CD4-positive, alpha-beta T cell (primary cell): ENCODE measurements around the gene RHOJ. TPM values are rescaled to one million over a fixed set of nuclear protein-coding genes. Genes with fewer than 3 reads are reported as not detected.

Experiments
- ATAC-seq: fragments of 200-7000 bp; cut with Tn5 transposase; one replicate; pipeline ENCODE4 v1.10.0; 2022; ENCODE audit warnings: mild to moderate bottlenecking; ENCODE audit not compliant: poor library complexity
- CTCF ChIA-PET: fragments of 350-600 bp; sonication (Branson Sonifier 250); formaldehyde crosslinking; loops from one replicate; lab custom pipeline; 2021; ENCODE audit warnings: antibody characterized with exemption, inconsistent platforms; lab: Charles Lee
- POLR2A ChIA-PET: fragments of 350-600 bp; sonication (Branson Sonifier 250); formaldehyde crosslinking; loops from one replicate; lab custom pipeline; 2021; ENCODE audit warnings: antibody characterized with exemption, inconsistent platforms; lab: Charles Lee
- DNase-seq, 14 experiments: peaks; one replicate each; pipeline ENCODE4 v3.0.0-alpha.2; 2013 to 2020; ENCODE audit warnings: mixed read lengths in 2 of 14
- H3K27ac ChIP-seq, 2 donors: one replicate each; pipeline versions ENCODE4 v1.5.1 to v1.7.0; 2013; ENCODE audit warnings: low read length in 2 of 2, low read depth in 1 of 2, mild to moderate bottlenecking in 1 of 2
- H3K27me3 ChIP-seq, 2 experiments: 1 replicate in 1 of 2; 2 replicates in 1 of 2; pipeline versions ENCODE4 v1.6.1 to v1.7.0; 2013; ENCODE audit warnings: low read length in 2 of 2, control low read depth in 1 of 2, mild to moderate bottlenecking in 1 of 2, moderate library complexity in 1 of 2; ENCODE audit not compliant: insufficient read depth in 2 of 2, control insufficient read depth in 1 of 2
- H3K36me3 ChIP-seq: one replicate; pipeline ENCODE4 v1.6.1; 2013; ENCODE audit warnings: low read length, control low read depth; ENCODE audit not compliant: insufficient read depth
- H3K4me1 ChIP-seq: one replicate; pipeline ENCODE4 v1.6.1; 2013; ENCODE audit warnings: low read length, control low read depth; ENCODE audit not compliant: insufficient read depth
- H3K4me3 ChIP-seq: one replicate; pipeline ENCODE4 v1.5.1; 2013; ENCODE audit warnings: mild to moderate bottlenecking, low read length, moderate library complexity
- H3K9me3 ChIP-seq, 2 experiments: 1 replicate in 1 of 2; 2 replicates in 1 of 2; pipeline versions ENCODE4 v1.6.1 to v1.7.0; 2013; ENCODE audit warnings: low read length in 2 of 2, mild to moderate bottlenecking in 2 of 2, control low read depth in 1 of 2, moderate library complexity in 1 of 2; ENCODE audit not compliant: control insufficient read depth in 1 of 2, insufficient read depth in 1 of 2
- H3K27ac Mint-ChIP-seq: one replicate; pipeline ENCODE4 v1.8.0; 2020; ENCODE audit warnings: mixed read lengths
- H3K27me3 Mint-ChIP-seq: one replicate; pipeline ENCODE4 v1.8.0; 2021; ENCODE audit warnings: mixed read lengths
- H3K36me3 Mint-ChIP-seq: one replicate; pipeline ENCODE4 v1.8.0; 2021; ENCODE audit warnings: low read depth, mixed read lengths
- H3K4me1 Mint-ChIP-seq: one replicate; pipeline ENCODE4 v1.8.0; 2021; ENCODE audit warnings: low read depth, mixed read lengths
- H3K4me3 Mint-ChIP-seq: one replicate; pipeline ENCODE4 v1.8.0; 2020; ENCODE audit warnings: mild to moderate bottlenecking, mixed read lengths
- H3K9me3 Mint-ChIP-seq: one replicate; pipeline ENCODE4 v1.8.0; 2020; ENCODE audit warnings: mixed read lengths
- CTCF ChIP-seq: fragments of 200-600 bp; IDR thresholded peaks from one replicate; pipeline ENCODE4 v1.8.0; 2022; ENCODE audit warnings: antibody characterized with exemption, mild to moderate bottlenecking
- intact Hi-C, 2 experiments: fragments of 100-400 bp; cut with DNase I in 1 of 2; cut with micrococcal nuclease in 1 of 2; formaldehyde crosslinking; loops; one replicate each; pipeline versions ENCODE4 v1.15.1 to v1.9.0; 2023 to 2025; cut with DNase I, micrococcal nuclease
- total RNA-seq, 174 experiments: library from RNA in 2 of 174; stranded (reverse) in 2 of 174; gene quantifications; one replicate each; pipeline ENCODE4 v1.2.3 and lab custom pipeline; 2021 to 2026

The RHOJ gene
- total RNA-seq, 2 experiments from 2014 or later, result not detected

GRCh38 chr14:63186453-63186852 lies 17.8 kb upstream of the RHOJ start:
- H3K27me3 Mint-ChIP-seq, result peaks cover 9% of the 10 kb centered on the region
- H3K4me3 Mint-ChIP-seq, result no peak overlapping the region
- H3K9me3 Mint-ChIP-seq, result no peaks in the 10 kb centered on the region
- no peak overlapping the region for H3K4me3 ChIP-seq
- no peak for TF ChIP-seq CTCF
- intact Hi-C loops, result no loop called here
- no peak overlapping the region for H3K27ac ChIP-seq
- H3K4me1 Mint-ChIP-seq, result no peaks in the 10 kb centered on the region
- ChIA-PET CTCF (no interaction called here), POLR2A (no interaction called here)
- H3K36me3 ChIP-seq, result no peaks in the 10 kb centered on the region
- ATAC-seq (no peak), DNase-seq (no peak)
- peaks cover 0 to 6% of the 10 kb centered on the region in 2 experiments for H3K9me3 ChIP-seq
- no peaks in the 10 kb centered on the region for H3K27me3 ChIP-seq
- no peak overlapping the region for H3K27ac Mint-ChIP-seq
- no peaks in the 10 kb centered on the region for H3K36me3 Mint-ChIP-seq
- no peaks in the 10 kb centered on the region for H3K4me1 ChIP-seq

GRCh38 chr14:63191211-63191610 lies 13.0 kb upstream of the RHOJ start:
- Mint-ChIP-seq H3K36me3 (no peaks in the 10 kb centered on the region), H3K27ac (no peak overlapping the region), H3K27me3 (peaks cover 9% of the 10 kb centered on the region), H3K4me1 (no peaks in the 10 kb centered on the region), H3K4me3 (no peak overlapping the region), H3K9me3 (peaks cover 5% of the 10 kb centered on the region)
- intact Hi-C loops, result no loop called here
- H3K27me3 ChIP-seq, result no peaks in the 10 kb centered on the region
- ChIA-PET POLR2A (no interaction called here), CTCF (no interaction called here)
- TF ChIP-seq CTCF, result no peak
- no peaks in the 10 kb centered on the region for H3K36me3 ChIP-seq
- ATAC-seq, result no peak
- H3K9me3 ChIP-seq, result no peaks in the 10 kb centered on the region
- no peaks in the 10 kb centered on the region for H3K4me1 ChIP-seq
- no peak overlapping the region for H3K4me3 ChIP-seq
- no peak for DNase-seq
- H3K27ac ChIP-seq, result no peak overlapping the region

GRCh38 chr14:63192085-63192484 lies 12.2 kb upstream of the RHOJ start:
- ChIA-PET CTCF (no interaction called here), POLR2A (no interaction called here)
- Histone ChIP-seq H3K36me3 (no peaks in the 10 kb centered on the region), H3K27ac (no peak overlapping the region), H3K27me3 (no peaks in the 10 kb centered on the region), H3K9me3 (no peaks in the 10 kb centered on the region), H3K4me3 (no peak overlapping the region), H3K4me1 (no peaks in the 10 kb centered on the region)
- Mint-ChIP-seq H3K36me3 (no peaks in the 10 kb centered on the region), H3K4me1 (no peaks in the 10 kb centered on the region), H3K27ac (no peak overlapping the region), H3K9me3 (peaks cover 5% of the 10 kb centered on the region), H3K27me3 (peaks cover 9% of the 10 kb centered on the region), H3K4me3 (no peak overlapping the region)
- no peak for TF ChIP-seq CTCF
- no peak for ATAC-seq
- DNase-seq, result no peak
- intact Hi-C loops, result no loop called here
